ENCODE data around the gene SDR42E1.

The SDR42E1 gene

GRCh38 chr16:81975637-81976036, 35.6 kb downstream of the SDR42E1 start:
- TF ChIP-seq, protein P1, sequence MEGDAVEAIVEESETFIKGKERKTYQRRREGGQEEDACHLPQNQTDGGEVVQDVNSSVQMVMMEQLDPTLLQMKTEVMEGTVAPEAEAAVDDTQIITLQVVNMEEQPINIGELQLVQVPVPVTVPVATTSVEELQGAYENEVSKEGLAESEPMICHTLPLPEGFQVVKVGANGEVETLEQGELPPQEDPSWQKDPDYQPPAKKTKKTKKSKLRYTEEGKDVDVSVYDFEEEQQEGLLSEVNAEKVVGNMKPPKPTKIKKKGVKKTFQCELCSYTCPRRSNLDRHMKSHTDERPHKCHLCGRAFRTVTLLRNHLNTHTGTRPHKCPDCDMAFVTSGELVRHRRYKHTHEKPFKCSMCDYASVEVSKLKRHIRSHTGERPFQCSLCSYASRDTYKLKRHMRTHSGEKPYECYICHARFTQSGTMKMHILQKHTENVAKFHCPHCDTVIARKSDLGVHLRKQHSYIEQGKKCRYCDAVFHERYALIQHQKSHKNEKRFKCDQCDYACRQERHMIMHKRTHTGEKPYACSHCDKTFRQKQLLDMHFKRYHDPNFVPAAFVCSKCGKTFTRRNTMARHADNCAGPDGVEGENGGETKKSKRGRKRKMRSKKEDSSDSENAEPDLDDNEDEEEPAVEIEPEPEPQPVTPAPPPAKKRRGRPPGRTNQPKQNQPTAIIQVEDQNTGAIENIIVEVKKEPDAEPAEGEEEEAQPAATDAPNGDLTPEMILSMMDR (IDR thresholded peaks at IDR 0.05; ENCODE audit: low read depth, low read length, missing control alignments) = no peak
- no peak for DNase-seq (ENCODE audit: low read depth)
- H3K4me3 ChIP-seq (ENCODE audit: low read depth, low read length) = no peak overlapping the region

DNA sequence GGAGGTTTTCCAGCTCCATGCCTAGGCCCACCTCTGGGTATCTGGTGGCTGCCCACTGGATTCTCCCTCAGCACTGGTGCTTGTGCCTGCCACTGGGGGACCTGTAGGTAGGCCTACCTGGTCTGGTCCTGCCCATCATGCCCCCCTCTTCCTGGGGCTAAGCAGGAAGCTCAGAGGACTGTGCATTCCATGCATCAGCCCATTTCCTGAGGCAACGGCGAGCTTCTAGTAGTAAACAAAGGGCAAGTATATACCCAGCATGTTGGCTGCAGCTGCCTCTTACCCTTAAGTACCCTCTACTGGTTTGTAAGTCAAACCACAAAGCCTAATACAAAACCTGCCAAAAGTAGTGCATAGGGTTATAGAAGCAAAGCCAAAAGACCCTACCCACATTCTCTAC, 37.5 kb downstream of the SDR42E1 start:
- H3K4me3 ChIP-seq (ENCODE audit: low read depth, low read length) = no peak overlapping the region
- DNase-seq (ENCODE audit: low read depth) = no peak
- TF ChIP-seq, protein P1 (IDR thresholded peaks at IDR 0.05; ENCODE audit: low read depth, low read length, missing control alignments) = no peak

- H3K4me3 ChIP-seq (ENCODE audit: low read depth, low read length) = no peak overlapping the region
- DNase-seq (ENCODE audit: low read depth) = no peak
- TF ChIP-seq, protein P1 (IDR thresholded peaks at IDR 0.05; ENCODE audit: low read depth, low read length, missing control alignments) = no peak
These were observed 39.4 kb downstream of the SDR42E1 start for GRCh38 chr16:81971853-81972252.

GRCh38 chr16:81967358-81967757, 43.9 kb downstream of the SDR42E1 start:
- H3K4me3 ChIP-seq (ENCODE audit: low read depth, low read length) = no peak overlapping the region
- TF ChIP-seq, protein P1 (IDR thresholded peaks at IDR 0.05; ENCODE audit: low read depth, low read length, missing control alignments) = no peak
- DNase-seq (ENCODE audit: low read depth) = no peak

DNA sequence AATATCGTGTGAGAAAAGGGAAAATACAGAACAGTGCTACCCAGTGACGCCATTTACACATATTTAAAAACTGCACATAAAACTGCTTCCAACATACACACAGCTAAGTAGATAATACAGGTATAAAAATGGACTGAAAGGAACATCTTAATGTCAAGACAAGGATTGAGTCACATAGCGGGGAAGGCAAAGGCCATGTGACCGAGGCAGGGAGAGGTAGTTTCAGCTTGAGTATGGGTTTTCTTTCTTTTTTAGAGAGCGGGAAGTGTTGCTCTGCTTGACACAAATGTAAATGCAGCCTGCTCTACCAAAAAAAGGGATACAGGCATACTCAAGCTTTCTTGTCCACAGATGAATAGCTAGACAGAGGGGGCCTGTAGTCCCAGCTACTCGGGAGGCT, 46.5 kb downstream of the SDR42E1 start:
- peak; percentile 10 for DNase-seq (ENCODE audit: low read depth)
- H3K4me3 ChIP-seq (ENCODE audit: low read depth, low read length) = no peak overlapping the region; the same call in 1 of the 2 replicates
- TF ChIP-seq, protein P1 (IDR thresholded peaks at IDR 0.05; ENCODE audit: low read depth, low read length, missing control alignments) = no peak

- TF ChIP-seq, protein P1 (IDR thresholded peaks at IDR 0.05; ENCODE audit: low read depth, low read length, missing control alignments) = no peak
- H3K4me3 ChIP-seq (ENCODE audit: low read depth, low read length) = no peak overlapping the region
- DNase-seq (ENCODE audit: low read depth) = no peak
These were observed 54.9 kb downstream of the SDR42E1 start for GRCh38 chr16:81956213-81956948.

DNA sequence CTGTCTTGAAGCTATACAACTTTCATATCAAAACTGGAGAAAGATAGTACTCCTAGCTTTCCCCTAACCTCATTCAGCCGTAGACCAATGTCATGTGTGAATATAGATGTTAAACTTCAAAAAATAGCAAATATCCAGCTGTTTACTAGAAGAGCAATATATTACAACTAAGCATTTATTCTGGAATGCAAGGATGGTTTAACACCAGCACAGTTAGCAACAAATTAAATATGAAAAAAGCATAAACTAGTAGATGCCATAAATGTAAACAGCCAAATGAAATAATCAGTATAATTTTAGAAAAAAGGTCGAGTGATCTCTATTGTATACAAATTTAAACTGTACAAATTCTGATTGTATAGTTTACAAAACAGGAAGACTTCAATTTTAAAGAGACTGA, 59.7 kb downstream of the SDR42E1 start:
- no peak for DNase-seq (ENCODE audit: low read depth)
- H3K4me3 ChIP-seq (ENCODE audit: low read depth, low read length) = no peak overlapping the region
- TF ChIP-seq, protein P1 (IDR thresholded peaks at IDR 0.05; ENCODE audit: low read depth, low read length, missing control alignments) = no peak

Data from GM12864 (cell line).